Activated naive CD4-positive, alpha-beta T cell (primary cell): ENCODE results near the gene BCAS4.

Experiments
- DNase-seq, 4 experiments: peaks; one replicate each; lab custom pipeline; 2025; lab: John Stamatoyannopoulos, UW

The BCAS4 gene

DNA sequence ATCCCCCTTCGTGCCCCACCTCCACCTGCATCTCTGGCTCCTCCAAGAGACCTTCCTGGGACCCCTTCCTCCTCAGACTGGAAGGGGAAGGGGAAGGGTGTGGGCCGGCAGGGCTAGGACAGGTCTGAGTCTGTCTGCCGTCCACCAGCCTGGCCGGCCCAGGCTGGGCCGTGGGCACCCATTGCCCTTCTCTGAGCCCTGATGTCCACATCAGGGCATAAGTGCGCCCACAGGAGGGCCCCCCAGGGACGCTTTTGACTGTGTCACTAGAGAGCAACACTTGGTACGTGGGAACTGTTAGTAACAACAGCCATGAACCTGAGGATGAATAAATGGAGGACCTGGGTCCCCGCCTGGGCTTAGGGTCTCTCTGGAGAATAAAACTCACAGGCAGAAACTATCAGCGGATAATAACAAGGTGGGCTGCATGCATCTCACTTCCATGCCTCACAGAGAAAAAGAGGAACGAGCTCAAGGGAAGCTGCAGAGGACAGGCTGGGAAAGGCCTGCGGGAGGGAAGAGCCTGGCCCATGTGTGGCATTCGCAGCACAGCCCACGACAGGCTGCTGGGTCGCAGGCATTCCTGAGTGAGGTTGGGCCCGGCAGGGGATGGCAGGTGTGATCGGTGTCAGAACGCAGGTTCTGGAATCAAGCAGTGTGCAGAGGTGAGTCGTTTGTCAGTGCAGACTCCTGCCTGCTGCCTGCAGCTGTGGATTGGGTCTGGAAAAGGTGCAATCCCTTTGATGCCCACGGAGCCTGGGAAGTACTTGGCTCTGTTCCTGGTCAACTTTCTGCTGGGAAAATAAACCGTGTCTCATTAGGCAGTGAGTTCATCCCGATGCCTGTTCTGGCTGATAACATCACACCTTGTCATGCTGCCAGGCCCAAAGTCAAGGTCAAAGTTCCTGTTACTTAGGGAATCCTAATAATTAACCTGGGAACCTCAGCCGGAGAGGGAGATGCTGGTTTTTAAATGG lies 60.9 kb downstream of the BCAS4 start:
- DNase-seq = no peak

DNA sequence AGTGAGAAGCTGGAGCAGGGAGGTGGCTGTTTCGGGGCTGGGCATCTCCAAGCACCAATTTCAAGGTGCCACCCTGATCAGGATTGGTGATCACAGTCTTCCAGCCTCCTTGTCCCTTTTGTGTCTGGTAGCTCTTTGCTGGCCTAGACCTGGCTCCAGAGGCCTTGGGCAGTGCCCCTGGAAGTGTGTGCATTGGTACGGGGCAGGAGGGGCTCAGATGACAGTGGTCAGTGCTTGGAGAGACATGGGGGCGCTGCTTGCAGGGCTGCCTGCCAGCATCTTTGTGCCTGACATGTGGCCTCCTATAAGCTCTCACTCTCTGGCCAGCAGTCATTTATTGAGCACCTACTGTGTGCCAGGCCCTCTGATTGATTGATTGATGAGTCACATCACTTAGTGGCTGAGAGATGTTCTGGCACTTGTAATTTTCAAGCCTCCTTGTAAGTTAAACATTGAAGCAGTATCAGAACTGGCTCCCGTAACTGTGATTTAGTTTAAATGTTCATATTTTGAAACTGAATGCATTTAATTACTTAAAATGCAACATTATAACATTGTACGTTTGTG lies 61.7 kb downstream of the BCAS4 start:
- no peak for DNase-seq

DNA sequence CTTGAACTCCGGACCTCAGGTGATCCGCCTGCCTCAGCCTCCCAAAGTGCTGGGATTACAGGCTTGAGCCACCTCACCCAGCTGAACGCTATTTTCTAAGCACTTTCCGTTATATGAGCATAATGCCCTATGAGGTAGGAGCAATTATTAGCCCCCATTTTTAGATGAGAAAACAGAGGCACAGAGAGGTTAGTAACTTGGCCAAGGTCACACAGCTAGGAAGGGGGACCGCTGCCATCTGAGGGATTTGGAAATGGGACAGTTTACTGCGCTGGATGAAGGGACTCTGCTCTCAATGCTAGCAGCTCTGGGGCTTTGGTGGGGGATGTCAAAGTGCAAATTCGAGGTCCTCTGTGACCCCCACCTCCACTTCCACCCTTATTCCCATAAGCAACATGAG lies 62.5 kb downstream of the BCAS4 start:
- no peak for DNase-seq

DNA sequence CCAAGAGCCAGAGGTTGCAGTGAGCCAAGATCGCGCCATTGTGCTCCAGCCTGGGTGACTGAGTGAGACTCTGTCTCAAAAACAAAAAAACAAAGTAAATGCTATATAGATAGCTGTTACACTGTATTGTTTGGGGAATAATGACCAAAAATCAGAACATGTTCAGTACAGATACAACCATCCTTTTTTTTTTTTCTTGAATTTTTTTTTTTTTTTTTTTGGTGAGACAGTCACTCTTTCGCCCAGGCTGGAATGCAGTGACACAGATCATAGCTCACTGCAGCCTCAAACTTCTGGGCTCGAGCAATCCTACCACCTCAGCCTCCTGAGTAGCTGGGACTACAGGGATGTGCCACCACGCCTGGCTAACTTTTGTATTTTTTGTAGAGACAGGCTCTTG lies 63.7 kb downstream of the BCAS4 start:
- no peak for DNase-seq

DNA sequence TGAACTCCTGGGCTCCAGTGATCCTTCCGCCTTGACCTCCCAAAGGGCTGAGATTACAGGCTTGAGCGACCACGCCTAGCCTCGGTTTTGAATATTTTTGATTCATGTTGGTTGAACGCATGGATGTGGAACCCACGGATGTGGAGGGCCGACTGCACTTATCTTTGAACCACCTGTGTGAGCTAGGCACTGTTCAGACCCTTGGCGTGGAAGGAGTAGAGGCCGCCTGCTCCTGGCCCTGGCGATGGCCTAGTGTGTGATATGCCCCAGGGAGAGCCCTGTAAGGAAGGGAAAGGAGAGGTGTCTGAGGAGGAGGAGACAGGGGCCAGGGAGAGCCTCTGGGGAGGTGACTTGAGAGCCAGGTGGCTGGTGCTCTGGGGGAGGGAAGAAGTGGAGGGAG lies 64.3 kb downstream of the BCAS4 start:
- no peak for DNase-seq

DNA sequence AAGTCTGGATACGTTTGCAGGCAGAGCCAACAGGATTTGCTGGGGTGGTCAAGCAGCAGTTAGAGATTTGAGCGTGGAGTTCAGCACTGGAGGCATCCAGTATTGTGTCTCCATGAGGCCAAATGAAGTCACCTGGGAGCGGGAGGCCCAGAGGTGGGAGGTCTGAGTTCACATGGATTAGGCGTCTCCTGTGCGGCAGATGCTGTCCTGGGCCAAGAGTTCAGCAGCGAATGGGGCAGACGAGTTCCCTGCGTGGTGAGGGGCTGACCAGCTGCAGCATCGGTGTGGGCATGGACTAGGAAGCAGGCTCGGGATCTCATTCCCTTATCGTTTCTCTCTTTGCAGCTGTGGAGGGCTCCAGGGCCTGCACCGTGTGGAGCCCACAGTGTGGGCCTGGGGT lies 66.2 kb downstream of the BCAS4 start:
- no peak for DNase-seq

DNA sequence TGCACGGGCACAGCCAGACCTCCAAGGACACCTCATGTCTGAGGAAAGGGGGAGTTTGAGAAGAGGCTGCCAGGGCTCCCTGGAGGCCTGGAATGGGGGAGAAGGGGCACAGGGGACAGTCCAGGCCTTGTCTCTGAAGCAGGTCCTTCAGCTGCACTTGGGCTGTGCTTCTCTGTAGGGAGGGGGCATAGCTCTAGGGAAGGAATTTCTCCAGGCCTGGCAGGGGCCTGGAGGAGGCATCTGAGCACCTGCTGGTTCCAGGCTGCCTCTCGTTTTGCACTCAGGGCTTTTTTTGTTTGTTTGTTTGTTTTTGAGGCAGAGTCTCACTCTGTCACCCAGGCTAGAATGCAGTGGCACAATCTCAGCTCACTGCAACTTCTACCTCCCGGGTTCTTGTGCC lies 67.7 kb downstream of the BCAS4 start:
- no peak for DNase-seq

DNA sequence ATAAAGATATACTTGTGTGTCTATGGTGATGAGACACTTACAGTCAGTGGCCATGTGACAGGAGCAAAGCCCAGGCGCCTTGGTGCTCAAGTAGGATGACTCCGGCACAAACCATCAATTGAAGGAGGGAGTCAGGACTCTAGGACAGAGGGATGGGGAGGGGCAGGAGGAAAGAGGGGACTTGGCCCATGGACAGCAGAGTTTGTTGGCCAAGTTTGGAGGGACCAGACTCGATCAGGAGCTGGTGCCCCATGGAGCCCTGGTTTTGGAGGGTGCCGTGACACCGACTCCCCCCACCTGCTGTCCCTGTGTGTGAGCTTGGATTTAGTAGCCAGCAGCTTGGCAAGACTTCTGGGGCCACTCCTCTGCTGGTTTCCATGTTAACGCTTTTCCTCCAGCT lies 70.3 kb downstream of the BCAS4 start:
- no peak for DNase-seq

DNA sequence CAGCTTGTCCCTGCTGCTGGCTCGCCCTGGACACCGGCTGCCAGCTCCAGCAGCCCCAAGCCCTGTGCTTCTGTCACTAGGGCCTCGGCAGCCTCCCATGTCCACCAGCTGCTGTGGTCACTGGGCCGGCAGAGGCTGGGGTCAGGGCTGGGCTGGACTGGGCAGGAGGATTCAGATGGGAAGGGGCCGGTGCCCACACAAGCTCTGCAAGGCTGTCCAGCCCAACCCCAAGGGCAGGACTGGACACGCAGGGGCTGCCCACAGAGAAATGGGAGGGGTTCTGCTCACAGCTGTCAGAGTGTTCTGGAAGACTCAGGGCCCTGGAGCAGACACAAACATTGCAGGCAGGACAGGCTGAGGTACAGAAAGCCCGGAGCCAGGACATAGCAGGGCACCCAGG lies 70.7 kb downstream of the BCAS4 start:
- DNase-seq = no peak

DNA sequence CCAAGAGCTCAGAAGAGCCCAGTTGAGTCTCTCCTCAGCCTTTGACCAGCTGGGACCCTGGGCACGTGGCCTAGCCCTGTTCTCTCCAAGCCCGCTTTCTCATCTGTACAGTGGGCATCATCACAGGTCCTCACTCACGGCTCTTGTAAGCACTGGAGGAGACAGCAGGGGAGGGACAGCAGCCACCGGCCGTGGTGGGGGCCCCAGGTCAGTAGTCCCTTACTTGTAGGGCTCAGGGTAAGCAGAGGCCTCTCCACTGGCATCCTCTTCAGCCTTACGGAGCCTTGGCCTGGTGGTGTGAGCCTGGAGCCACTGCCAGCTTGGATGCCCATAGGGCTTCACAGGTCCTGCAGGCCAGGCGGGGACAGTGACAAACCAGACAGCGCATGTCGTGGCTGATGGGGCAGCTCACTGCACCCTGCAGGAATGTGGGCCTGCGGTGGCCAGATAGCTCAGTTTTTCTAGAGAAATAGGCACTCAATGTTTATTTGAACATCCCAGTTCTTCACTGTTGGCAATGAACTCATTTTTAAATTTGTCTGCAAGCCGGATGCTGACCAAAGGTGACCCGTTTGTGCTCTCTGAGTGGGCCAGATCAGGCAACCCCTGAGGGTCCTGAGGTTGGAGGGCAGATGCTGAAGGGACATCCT lies 71.3 kb downstream of the BCAS4 start:
- DNase-seq = no peak

DNA sequence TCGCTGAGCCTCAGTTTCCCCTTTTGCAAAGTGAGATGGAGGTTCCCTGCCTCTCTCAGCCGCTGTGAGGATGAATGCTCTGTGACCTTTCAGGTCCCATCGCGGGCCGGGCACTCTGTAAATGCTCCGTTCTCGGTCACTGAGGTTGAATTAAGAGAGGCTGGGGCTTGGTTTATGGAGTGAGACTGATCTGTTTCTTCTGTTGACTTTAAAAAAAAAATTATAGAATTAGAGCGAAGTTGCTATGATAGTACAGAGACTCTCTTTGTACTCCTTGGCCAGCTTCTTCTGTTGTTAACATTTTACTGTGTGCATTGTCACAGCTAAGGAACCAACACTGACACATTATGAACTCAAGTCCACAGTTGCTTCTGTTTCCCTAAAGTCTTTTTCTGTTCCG lies 72.0 kb downstream of the BCAS4 start:
- no peak for DNase-seq

DNA sequence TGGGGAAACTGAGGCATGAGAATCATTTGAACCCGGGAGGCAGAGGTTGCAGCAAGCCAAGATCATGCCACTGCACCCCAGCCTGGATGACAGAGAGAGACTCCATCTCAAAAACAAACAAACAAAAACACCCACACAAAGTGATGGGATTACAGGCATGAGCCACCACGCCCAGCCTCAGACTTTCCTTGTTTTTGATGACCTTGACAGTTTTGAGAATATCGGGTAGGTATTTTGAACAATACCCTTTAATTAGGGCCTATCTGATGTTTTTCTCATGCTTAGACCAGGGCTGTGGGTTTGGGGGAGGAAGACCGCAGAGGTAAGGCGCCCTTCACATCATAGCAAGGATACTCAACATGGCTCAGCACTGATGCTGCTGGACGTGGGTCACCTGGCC lies 72.9 kb downstream of the BCAS4 start:
- no peak for DNase-seq

DNA sequence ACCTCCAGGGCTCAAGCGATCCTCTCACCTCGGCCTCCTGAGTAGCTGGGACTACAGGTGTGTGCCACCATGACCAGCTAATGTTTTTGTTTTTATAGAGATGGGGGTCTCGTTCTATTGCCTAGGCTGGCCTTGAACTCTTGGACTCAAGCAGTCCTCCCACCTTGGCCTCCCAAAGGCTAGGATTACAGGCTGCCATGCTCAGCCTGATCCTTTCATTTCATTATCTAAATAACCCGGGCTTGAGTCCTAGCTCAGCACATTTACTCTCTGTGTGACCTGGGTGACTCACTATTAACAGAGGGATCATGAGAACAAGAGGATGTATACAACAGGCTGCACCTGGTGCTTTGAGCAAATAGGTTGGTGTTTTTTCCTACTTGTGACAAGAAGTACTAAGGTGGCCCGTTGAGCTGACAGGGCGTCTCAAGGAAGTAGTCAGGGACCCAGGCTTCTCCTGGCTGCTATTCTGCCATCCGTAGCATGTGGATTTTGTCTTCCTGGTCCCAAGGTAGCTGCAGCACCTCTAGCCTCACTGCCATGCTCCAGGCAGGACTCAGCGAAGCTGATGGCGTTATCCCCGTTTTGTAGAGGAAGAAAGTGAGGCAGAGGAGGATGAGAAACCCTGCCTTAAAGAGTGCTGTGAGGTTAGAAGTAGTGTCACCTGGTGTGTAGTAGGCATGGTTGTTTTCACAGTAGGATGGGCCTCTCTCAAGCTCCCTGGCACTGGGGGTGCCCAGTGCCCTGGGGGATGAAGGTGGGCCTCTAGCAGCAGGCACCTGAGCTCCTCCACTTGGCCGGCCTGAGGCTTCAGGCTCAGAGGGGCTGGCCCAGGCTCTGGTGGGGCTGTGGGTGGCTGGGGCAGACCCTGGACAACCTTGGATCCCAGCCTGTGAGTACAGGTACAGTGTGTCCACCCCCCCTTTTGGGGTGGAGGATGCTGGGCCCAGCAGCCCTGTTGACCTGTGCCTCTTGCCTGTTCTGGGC lies 73.9 kb downstream of the BCAS4 start:
- DNase-seq = no peak

DNA sequence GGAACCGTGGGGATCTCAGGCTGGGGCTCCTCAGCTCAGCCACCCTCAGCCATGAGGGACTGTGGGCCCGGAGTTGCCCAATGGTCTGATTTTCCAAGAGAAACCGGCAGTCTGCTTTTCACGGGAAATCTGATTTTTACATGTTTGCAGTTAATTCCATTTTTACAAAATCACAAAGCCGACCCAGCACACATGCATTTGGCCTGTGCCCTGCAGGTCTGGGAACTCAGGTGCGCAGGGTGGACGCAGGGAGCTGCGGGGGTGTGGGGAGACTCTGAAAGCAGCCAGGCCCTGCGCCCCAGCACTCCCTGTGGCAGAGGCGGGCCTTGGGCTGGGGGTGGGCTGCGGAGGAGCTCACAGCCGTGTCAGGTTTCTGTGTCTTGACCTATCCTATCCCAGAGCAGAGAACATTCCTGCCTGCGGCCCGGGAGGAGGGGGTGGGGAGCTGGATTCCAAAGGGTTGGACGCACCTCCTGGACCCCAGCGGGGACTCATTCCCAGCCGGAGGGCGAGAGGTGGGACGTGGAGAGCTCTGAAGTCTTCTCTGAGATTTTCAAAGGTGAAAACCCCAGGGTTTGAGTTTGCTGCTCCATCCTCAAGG lies 75.8 kb downstream of the BCAS4 start:
- DNase-seq = no peak

DNA sequence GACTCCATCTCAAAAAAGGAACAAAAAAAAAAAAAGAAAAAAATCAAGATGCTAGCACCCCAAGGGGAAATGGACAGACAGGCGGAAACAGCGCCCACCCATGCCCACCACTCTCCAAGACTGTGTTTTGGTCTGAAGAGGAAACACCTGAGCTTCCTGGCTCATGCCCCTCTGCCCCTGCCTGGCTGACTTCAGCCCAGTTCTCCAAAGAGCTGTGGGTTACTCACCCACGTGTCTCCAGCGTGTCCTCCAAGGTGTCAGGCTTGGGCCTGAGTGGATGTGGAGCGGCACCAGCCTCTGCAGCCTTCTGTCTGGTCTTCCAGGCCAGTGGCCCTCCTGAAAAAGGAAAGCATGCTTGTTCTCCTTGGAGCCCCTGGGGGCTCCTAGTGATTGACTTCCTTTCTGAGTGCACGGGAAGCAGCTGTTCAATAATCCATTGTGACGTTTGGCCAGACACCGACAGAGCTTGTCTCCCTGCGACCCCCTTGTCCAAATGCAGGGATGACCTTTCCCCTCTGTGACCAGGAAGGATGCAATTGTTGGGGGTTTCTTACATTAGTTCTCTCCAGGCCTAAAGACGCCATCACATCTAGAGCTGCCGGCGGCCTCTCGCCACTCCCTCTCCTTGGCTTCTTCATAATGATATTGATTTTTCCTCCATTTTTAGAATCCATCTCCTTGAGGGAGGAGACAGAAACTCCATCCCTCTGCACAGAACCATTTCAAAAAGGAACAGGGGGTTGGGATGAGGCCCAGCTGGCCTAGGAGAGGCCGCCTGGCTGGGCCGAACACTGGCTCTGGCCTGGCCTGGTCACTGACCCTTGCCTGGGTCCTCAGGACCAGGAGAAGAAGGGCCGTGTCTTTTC lies 77.9 kb downstream of the BCAS4 start:
- no peak for DNase-seq

DNA sequence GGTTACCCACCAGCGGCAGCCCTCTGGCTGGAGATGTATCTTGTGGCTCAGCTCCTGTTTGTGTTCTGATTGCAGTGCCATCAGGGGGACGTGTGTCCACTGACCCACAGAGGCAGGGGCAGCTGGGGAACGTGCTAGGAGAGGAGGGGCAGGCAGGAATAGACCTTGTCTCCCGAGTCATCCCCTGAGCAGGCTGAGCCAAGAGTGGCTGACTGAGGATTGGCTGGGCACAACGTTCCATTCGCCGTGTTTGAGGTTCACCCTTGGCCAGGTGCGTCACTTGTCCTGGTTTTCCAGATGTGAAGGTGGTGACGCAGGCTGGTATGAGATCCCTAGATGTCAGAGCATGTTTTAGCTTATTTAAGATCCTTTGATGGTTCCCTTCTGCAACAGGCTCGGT lies 78.7 kb downstream of the BCAS4 start:
- DNase-seq = no peak

DNA sequence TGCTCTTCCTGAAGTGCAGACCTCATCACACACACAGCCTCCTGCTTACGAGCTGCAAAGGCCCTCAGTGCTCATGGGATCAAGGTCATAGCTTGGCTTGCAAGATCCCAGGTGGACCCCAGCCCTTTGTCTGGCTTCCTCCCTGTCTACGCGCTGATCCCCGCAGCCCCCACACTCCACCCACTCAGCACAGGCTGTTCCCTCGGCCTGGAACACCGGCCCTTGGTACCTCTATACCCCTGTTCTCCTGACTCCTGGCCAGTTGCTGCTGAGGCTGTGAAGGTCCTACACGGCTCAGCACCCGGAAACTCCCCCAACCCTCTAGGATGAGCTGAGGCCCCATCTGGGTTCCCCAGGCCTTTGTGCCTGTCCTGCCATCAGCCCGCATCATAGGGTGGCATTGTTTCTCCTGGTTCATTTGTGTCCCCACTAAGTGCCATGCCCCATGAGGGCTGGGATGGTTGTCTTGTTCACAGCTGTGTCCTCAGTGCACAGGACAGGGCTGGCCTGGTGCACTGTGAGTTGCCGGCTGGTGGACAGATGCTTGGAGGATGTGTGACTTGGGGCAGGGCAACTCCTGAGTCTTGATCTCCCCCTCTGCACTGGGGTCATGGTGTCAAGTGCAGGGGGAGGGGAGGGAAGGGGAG lies 79.4 kb downstream of the BCAS4 start:
- no peak for DNase-seq

DNA sequence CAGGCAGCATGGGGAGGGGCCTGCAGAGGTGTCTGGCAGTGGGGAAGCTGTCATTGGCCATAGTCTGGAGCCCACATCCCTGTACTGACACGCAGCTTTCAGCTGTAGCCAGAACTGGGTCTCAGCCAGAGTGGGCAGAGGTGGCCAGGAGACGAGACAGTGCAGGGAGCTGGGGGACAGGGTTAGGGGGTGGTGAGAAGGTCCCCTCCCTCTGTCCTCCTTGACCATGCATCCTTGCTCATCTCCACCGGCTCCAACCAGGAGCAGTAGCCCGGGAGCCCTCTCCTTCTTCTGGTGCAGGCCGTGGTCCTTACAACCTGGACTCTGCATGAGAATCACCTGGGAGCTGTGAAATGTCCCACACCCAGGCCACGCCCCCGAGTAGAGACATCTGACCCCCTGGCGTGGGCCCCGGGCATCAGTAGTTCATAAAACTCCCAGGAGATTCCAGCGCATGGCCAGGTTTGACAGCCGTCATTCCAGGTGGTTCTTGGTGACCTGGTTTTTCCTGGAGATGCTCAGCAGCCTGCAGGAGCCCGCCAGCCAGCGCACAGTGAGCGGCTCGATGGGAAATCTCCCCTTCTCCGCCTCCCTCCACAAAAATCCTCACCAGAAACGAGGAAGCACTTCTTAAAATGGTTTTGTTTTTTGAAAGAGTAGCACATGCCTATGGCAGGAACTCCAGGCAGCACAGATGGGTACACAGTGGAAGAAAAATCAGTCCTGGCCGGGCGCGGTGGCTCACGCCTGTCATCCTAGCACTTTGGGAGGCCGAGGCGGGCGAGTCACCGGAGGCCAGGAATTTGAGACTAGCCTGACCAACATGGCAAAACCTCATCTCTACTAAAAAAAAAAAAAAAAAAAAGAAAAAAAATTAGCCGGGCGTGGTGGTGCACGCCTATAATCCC lies 80.2 kb downstream of the BCAS4 start:
- no peak for DNase-seq
